NT2/D1 (cell line): ENCODE results near the gene ANTXRL.
"Not testable (repeated sequence)": the region's sequence is repeated elsewhere in the genome, so short reads cannot be mapped to it uniquely, and the experiment has no call there.

Source experiments
- DNase-seq: peaks from one replicate; pipeline ENCODE4 v3.0.0-alpha.2; 2011; ENCODE audit warnings: low read depth, low spot score
- H3K27me3 ChIP-seq: 2 replicates; pipeline ENCODE4 v1.6.0; 2011; ENCODE audit warnings: mild to moderate bottlenecking; ENCODE audit not compliant: insufficient read length, insufficient read depth
- H3K36me3 ChIP-seq: 2 replicates; pipeline ENCODE4 v1.6.1; 2011; ENCODE audit warnings: mild to moderate bottlenecking, low read length, mixed read lengths; ENCODE audit not compliant: insufficient read depth, insufficient read length
- H3K4me1 ChIP-seq: 2 replicates; pipeline ENCODE4 v1.5.1; 2011; ENCODE audit not compliant: insufficient read depth, insufficient read length
- H3K4me3 ChIP-seq: 2 replicates; pipeline ENCODE4 v1.5.1; 2011; ENCODE audit warnings: low read depth; ENCODE audit not compliant: insufficient read length
- H3K9ac ChIP-seq: 2 replicates; pipeline ENCODE4 v1.6.0; 2011; ENCODE audit warnings: low read depth; ENCODE audit not compliant: insufficient read length
- H3K9me3 ChIP-seq: 2 replicates; pipeline ENCODE4 v1.5.1; 2011; ENCODE audit warnings: mild to moderate bottlenecking, low read length; ENCODE audit not compliant: insufficient read depth
- SUZ12 ChIP-seq: IDR thresholded peaks from 2 replicates; pipeline ENCODE4 v1.6.1; 2011; ENCODE audit not compliant: insufficient read length, insufficient read depth; ENCODE audit errors: extremely low read depth
- YY1 ChIP-seq: IDR thresholded peaks from 2 replicates; pipeline ENCODE4 v1.6.1; 2011; ENCODE audit not compliant: insufficient read length, insufficient read depth
- ZNF274 ChIP-seq: IDR thresholded peaks from 2 replicates; pipeline ENCODE4 v1.6.1; 2011; ENCODE audit warnings: mild to moderate bottlenecking, low read depth, low read length

Gene ANTXRL

DNA sequence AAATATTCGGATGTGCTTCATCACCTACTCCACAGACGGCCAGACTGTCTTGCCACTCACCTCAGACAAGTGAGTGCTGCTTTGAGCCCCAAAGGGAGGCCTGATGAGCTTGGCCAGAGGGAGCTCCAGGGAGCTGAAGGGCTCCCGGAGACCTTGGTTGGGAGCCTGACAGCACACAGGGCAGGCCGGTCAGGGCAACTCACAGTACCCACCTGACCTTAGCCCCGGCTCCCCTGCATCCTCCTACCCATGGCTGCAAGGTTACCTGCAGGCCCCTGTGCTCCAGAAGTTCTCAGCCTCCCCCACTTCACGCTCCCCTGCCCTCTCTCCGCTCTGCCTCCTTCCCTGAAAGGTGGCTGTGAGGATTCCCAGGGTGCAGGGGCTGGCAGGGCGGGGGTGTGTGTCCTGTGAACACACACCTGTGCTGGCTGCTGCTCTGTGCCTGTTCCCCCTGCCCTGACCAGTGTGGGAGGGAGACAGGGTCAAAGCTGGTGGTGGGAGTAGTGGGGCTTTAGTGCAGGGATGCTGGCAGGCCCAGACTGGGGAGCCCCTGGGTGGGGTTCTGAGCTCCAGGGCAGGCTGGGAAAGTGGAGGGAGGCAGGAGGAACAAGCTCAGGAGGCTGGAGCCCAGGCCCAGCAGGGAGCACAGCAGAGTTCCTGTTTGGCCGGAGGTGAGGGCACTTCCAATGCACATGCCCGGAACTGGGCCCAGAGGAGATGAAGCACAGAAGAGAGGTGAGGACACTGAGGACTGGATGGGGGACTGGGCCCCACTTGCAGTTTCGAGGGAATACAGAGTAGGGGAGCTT, 7.2 kb downstream of the ANTXRL start:
- Histone ChIP-seq H3K27me3 (no peaks in the 10 kb centered on the region), H3K4me3 (no peak overlapping the region), H3K4me1 (peaks cover 17% of the 10 kb centered on the region), H3K9ac (no peak overlapping the region), H3K9me3 (no peaks in the 10 kb centered on the region), H3K36me3 (no peaks in the 10 kb centered on the region)
- TF ChIP-seq ZNF274 (no peak), YY1 (no peak), SUZ12 (no peak)
- no peak for DNase-seq

DNA sequence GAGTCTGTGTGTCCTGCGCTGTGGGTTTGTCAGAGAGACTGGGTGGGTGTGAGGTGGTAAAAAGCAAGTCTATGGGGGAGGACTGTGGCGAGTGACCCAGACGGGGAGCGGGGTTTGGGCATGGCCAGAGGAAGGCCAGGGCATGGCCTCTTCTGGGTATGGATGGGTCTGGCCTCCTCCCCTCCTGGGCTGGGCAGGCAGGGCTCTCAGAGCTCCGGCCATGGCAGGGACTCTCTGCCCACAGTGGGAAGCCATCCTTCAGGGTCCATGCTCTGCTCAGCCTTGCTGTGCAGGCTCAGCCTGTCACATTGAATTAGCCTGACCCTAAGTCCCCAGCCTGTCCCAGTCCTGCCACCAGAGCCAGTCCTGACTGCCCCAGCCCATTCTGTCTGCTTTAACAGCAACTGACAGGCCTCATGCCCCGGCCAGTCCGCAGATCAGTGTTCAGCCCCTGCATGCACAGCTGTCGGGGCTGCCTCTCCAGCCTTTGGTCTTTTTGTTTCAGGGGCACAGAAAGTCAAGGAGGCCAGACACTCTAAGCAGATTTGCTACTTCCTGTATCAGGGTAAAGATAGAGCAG, 7.9 kb downstream of the ANTXRL start:
- Histone ChIP-seq H3K27me3 (no peaks in the 10 kb centered on the region), H3K9me3 (no peaks in the 10 kb centered on the region), H3K4me1 (peaks cover 19% of the 10 kb centered on the region), H3K9ac (no peak overlapping the region), H3K36me3 (no peaks in the 10 kb centered on the region), H3K4me3 (no peak overlapping the region)
- no peak for DNase-seq
- TF ChIP-seq ZNF274 (no peak), SUZ12 (no peak), YY1 (no peak)

DNA sequence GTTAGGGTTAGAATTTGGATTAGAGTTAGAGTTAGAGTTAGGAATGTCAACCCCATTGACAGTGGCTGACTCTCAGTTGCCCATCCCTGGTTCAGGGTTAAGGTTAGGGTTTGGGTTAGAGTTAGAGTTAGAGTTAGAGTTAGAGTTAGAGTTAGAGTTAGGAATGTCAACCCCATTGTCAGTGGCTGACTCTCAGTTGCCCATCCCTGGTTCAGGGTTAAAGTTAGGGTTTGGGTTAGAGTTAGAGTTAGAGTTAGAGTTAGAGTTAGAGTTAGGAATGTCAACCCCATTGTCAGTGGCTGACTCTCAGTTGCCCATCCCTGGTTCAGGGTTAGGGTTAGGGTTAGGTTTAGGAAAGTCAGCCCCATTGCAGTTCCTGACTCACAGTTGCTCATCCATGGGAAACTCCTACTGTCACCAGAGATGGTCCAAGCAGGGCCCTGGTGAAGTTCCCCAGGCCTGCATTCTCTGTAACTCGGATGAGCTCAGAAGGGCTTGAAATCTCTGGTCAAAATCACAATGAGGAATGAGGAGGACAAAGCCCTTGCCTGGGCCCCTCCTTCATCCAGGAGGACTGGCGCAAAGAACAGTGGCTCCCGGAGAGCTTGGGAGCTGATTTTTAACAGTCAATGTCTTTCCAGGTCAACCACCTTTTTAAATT, 8.7 kb downstream of the ANTXRL start:
- H3K27me3 ChIP-seq, H3K9ac ChIP-seq, H3K4me3 ChIP-seq, DNase-seq, H3K9me3 ChIP-seq, H3K36me3 ChIP-seq: not testable (repeated sequence)
- peaks cover 23% of the 10 kb centered on the region for H3K4me1 ChIP-seq

DNA sequence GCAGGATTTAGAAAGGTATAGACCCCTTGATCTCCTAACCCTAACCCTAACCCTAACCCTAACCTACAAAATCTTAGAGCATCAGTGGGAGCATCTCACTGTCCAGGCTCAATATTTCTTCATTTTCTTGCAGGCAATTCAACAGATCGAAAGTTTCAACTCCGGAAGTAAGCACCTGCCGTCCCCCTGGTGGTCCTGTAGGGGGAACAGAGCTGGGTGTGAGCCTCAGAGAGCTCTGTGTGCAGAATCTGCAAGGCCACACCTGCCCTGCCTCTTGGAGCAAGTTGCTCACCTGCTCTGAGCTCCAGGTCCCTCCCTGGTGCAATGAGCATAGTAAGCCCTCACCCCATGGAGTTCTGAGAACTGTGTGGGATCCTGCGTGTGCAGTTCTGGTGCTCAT, 9.3 kb downstream of the ANTXRL start:
- not testable (repeated sequence) for H3K36me3 ChIP-seq, DNase-seq, H3K9ac ChIP-seq, H3K4me3 ChIP-seq, H3K27me3 ChIP-seq, H3K9me3 ChIP-seq
- H3K4me1 ChIP-seq: peaks cover 23% of the 10 kb centered on the region

DNA sequence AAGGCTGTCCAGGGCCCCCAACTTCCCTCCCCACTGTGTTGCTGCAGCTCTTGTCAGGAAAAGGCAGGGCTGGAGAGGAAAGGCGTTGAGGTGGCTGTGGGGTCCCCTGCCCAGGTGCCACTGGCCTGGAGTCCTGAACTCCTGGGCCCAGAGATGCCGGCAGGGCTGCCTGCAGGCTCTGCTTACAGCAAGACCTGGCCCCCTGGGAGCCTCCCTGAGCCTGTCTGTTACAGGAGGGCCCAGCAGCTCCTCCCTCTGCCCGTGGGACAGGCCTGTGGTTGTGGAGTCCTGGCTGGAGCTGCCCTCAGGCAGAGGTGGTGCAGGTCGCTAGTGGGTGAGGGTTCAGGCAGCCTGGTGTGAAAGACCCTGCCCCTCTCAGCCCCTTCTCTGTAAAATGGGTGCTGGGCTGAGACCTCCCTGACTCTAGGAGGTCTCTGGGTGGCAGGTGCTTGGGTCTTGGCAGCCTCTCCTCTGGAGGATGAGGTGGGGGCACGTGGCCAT, 9.9 kb downstream of the ANTXRL start:
- peaks cover 23% of the 10 kb centered on the region for H3K4me1 ChIP-seq
- DNase-seq: no peak
- H3K27me3 ChIP-seq: no peaks in the 10 kb centered on the region
- no peak overlapping the region for H3K9ac ChIP-seq
- H3K4me3 ChIP-seq: no peak overlapping the region
- no peaks in the 10 kb centered on the region for H3K36me3 ChIP-seq
- H3K9me3 ChIP-seq: no peaks in the 10 kb centered on the region
- TF ChIP-seq SUZ12: no peak
- TF ChIP-seq ZNF274: no peak
- no peak for TF ChIP-seq YY1

DNA sequence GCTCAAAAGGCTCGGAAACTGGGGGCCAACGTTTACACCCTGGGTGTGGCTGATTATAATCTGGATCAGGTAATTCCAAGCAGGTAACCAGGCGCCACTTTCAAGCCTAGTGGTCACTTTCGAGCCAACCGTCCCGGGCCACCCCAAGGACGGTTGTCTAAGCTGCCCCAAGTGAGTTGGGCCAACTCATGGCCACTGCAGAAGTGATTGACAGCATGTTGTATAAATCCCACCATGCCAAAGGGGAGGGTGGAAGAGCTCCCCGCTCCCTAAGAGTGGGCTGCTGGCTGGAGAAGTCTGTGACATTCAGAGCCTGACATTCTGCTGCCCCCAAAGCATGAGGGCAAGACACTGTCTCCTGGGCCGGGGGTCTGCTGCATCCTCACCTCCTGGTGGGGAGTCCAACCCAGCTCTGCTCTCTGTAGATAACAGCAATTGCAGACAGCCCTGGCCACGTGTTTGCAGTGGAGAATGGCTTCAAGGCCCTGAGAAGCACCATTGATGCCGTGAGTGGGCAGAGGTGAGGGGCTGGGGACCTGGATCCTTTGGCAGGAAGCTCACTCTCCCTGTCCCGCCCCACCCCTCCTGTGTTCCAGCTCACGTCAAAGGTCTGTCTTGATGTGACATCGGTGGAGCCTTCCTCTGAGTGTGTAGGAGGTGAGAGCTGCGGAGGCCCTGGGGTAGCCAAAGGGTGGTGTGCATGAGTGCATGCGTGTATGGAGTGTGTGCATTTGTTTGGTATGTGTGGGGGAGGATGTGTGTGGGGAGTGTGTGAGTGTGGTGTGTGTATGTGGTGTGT, 10.8 kb downstream of the ANTXRL start:
- TF ChIP-seq SUZ12: no peak
- H3K4me1 ChIP-seq: peaks cover 18% of the 10 kb centered on the region
- no peaks in the 10 kb centered on the region for H3K27me3 ChIP-seq
- no peak overlapping the region for H3K4me3 ChIP-seq
- H3K9ac ChIP-seq: no peak overlapping the region
- no peak for DNase-seq
- no peaks in the 10 kb centered on the region for H3K9me3 ChIP-seq
- H3K36me3 ChIP-seq: no peaks in the 10 kb centered on the region
